ENCODE results near the gene TMEM132C. TPM values are rescaled to one million over a fixed set of nuclear protein-coding genes. Genes with fewer than 3 reads are reported as not detected.
A peak's percentile ranks its signal among the peaks of the same experiment; 100 is the strongest.

TMEM132C gene
- total RNA-seq, 4 donors from 2014 or later, result 1.2 to 3.8 (median 2.3) TPM

GRCh38 chr12:128388461-128389000 is 121.6 kb downstream of the TMEM132C start:
- H3K4me1 ChIP-seq, result peaks cover 6% of the 10 kb centered on the region
- WGBS, result 54% methylated on average over 14 of the region's 14 CpGs
- TF ChIP-seq EP300 (IDR thresholded peaks at IDR 0.05), result no peak
- no peak for TF ChIP-seq CTCF (IDR thresholded peaks at IDR 0.05)
- TF ChIP-seq POLR2AphosphoS5 (IDR thresholded peaks at IDR 0.05), result no peak
- TF ChIP-seq POLR2A (IDR thresholded peaks at IDR 0.05), result no peak
- no peak for DNase-seq (ENCODE audit: low spot score in 2 of 2)
- peak overlapping the region; percentile 5 for H3K27ac ChIP-seq
- H3K4me3 ChIP-seq, result no peak overlapping the region
- no peaks in the 10 kb centered on the region for H3K27me3 ChIP-seq
- no peaks in the 10 kb centered on the region for H3K9me3 ChIP-seq
- H3K36me3 ChIP-seq, result no peaks in the 10 kb centered on the region

GRCh38 chr12:128393346-128393745 is 126.4 kb downstream of the TMEM132C start:
- no peak for DNase-seq (ENCODE audit: low spot score in 2 of 2)
- no peaks in the 10 kb centered on the region for H3K9me3 ChIP-seq
- H3K27ac ChIP-seq, result no peak overlapping the region
- 81% methylated on average over 3 of the region's 3 CpGs for WGBS
- H3K4me3 ChIP-seq, result no peak overlapping the region
- H3K27me3 ChIP-seq, result no peaks in the 10 kb centered on the region
- no peaks in the 10 kb centered on the region for H3K36me3 ChIP-seq
- TF ChIP-seq POLR2A (IDR thresholded peaks at IDR 0.05) (no peak), POLR2AphosphoS5 (IDR thresholded peaks at IDR 0.05) (no peak), EP300 (IDR thresholded peaks at IDR 0.05) (no peak), CTCF (IDR thresholded peaks at IDR 0.05) (no peak)
- H3K4me1 ChIP-seq, result peaks cover under 1% of the 10 kb centered on the region

GRCh38 chr12:128394137-128394536 is 127.2 kb downstream of the TMEM132C start:
- Histone ChIP-seq H3K4me1 (no peaks in the 10 kb centered on the region), H3K27me3 (no peaks in the 10 kb centered on the region), H3K27ac (no peak overlapping the region), H3K4me3 (no peak overlapping the region), H3K36me3 (no peaks in the 10 kb centered on the region), H3K9me3 (no peaks in the 10 kb centered on the region)
- TF ChIP-seq POLR2A (IDR thresholded peaks at IDR 0.05) (no peak), POLR2AphosphoS5 (IDR thresholded peaks at IDR 0.05) (no peak), CTCF (IDR thresholded peaks at IDR 0.05) (no peak), EP300 (IDR thresholded peaks at IDR 0.05) (no peak)
- DNase-seq (ENCODE audit: low spot score in 2 of 2), result no peak
- 93% methylated on average over 2 of the region's 2 CpGs for WGBS

- H3K27me3 ChIP-seq, result no peaks in the 10 kb centered on the region
- no peak overlapping the region for H3K4me3 ChIP-seq
- no peak for DNase-seq (ENCODE audit: low spot score in 2 of 2)
- H3K36me3 ChIP-seq, result no peaks in the 10 kb centered on the region
- no peaks in the 10 kb centered on the region for H3K9me3 ChIP-seq
- TF ChIP-seq POLR2A (IDR thresholded peaks at IDR 0.05) (no peak), POLR2AphosphoS5 (IDR thresholded peaks at IDR 0.05) (no peak), CTCF (IDR thresholded peaks at IDR 0.05) (no peak), EP300 (IDR thresholded peaks at IDR 0.05) (no peak)
- H3K27ac ChIP-seq, result no peak overlapping the region
- whole genome bisulfite sequencing, result 76% methylated on average over 1 of the region's 1 CpG
- H3K4me1 ChIP-seq, result no peaks in the 10 kb centered on the region
These were observed 132.3 kb downstream of the TMEM132C start for GRCh38 chr12:128399253-128399652.

GRCh38 chr12:128402486-128403243 is 135.7 kb downstream of the TMEM132C start:
- TF ChIP-seq EP300 (IDR thresholded peaks at IDR 0.05), result no peak
- TF ChIP-seq CTCF (IDR thresholded peaks at IDR 0.05), result no peak
- TF ChIP-seq POLR2A (IDR thresholded peaks at IDR 0.05), result no peak
- no peak for TF ChIP-seq POLR2AphosphoS5 (IDR thresholded peaks at IDR 0.05)
- no peaks in the 10 kb centered on the region for H3K4me1 ChIP-seq
- WGBS, result 48% methylated on average over 16 of the region's 16 CpGs
- no peaks in the 10 kb centered on the region for H3K9me3 ChIP-seq
- DNase-seq (ENCODE audit: low spot score in 2 of 2), result no peak
- H3K4me3 ChIP-seq, result no peak overlapping the region
- H3K27me3 ChIP-seq, result no peaks in the 10 kb centered on the region
- no peak overlapping the region for H3K27ac ChIP-seq
- H3K36me3 ChIP-seq, result no peaks in the 10 kb centered on the region
